Stimulated activated CD8-positive, alpha-beta memory T cell treated with anti-CD3 and anti-CD28 coated beads, Interleukin-7, amount 100 ng/mL, for 24 hours (primary cell): ENCODE data around the gene RNF183.
A peak's percentile ranks its signal among the peaks of the same experiment; 100 is the strongest.
"Not testable (repeated sequence)": the region's sequence is repeated elsewhere in the genome, so short reads cannot be mapped to it uniquely, and the experiment has no call there.

ENCODE experiments used
- DNase-seq: peaks from one replicate; pipeline ENCODE4 v3.0.0-alpha.2; 2020; ENCODE audit warnings: low read depth

Gene RNF183

DNA sequence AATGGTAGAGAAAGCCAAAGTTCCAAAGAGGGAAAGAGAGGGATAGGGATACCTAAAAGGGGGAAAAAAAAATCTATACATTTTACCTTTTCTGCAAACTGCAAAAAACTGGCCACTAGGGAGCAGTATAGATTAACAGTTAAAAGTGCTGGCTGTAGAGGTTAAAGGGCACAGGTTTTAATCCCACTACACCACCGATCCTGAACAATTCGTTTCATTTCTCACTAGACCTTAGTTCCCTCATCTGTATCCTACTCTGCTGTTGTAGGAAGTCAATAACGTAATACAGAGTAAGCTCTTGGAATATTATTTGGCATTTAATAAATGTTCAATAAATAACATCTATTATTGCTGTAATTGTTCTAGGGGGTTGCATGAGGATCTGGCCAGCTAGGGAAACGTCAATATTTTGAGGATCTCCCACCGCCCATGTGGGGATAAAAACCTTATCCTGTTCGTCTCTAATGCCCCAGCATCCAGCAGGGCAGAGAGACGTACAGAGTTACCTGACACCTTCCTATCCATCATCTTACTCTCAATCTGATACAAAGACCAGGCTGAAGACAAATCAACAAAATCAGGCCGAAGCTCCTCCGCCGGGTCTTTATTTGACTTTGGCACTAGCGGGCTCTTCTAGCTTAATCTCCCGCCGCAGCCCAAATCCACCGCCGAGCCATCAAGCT, 28.6 kb downstream of the RNF183 start:
- peak; percentile 0 for DNase-seq

- DNase-seq, result no peak
Measured at GRCh38 chr9:113269871-113270270, 33.3 kb downstream of the RNF183 start.

GRCh38 chr9:113269355-113269754, 33.8 kb downstream of the RNF183 start:
- no peak for DNase-seq

DNA sequence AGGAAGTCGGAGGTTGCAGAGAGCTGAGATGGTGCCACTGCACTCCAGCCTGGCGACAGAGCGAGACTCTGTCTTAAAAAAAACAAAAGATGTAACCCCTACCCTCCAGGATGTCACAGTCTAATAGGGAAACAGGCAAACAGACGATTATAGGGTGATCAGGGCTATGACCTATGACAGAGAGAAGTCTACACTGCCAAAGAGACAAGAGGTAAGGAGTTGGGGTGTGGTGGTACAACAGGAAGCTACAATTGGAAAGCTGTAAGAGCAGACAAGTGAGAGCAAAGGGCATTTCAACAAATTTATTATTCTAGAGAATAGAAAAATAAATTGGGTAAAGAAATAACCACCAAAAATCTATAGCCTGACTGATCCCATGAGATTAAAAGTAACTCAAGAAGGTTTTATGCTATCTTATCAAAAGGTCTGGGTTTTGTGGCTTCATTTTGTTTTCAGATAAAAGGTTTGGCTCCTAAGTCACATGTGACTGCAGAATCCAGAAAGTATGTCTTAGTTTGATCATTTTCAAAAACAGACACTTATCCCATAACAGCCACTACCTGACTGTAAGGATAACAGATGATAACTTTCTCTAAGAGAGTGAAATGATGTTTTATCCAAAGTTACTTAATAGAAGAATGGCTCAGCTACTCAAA, 35.1 kb downstream of the RNF183 start:
- DNase-seq, result no peak

DNA sequence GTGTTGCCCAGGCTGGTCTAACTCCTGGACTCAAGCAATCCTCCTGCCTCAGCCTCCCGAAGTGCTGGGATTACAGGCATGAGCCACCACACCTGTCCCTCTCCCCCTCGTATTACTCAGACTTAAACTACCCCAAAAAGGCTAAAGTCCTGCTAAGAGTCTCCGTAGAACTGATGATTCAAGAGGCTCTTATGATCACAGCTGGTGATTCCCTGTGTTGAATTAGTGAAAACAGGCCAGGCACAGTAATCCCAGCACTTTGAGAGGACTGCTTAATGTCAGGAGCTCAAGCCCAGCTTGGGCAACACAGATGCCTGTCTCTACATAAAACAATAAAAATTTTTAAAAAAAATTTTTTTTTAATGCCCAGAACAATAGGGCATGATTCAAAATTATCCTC, 37.0 kb downstream of the RNF183 start:
- DNase-seq, result no peak

- no peak for DNase-seq
Measured at GRCh38 chr9:113261917-113262671, 41.1 kb downstream of the RNF183 start.

DNA sequence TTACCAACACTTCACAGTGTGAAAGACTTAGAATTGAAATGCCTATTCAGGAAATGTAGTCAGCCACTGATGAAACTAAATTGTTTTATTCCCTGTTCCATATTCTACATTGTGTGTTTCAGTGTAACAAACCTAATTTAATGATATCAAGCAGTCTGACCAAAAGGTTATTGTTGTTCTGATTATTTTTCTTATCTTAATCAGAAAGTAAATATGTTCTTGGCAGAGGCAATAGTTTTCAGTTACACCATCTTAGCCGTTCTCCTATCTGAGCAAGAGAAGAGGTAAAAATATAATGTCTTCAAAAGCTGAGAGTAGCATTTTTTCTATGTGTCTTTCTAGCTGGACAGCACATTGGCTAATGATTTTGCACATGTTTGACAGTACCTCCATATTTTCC, 44.9 kb downstream of the RNF183 start:
- no peak for DNase-seq

DNA sequence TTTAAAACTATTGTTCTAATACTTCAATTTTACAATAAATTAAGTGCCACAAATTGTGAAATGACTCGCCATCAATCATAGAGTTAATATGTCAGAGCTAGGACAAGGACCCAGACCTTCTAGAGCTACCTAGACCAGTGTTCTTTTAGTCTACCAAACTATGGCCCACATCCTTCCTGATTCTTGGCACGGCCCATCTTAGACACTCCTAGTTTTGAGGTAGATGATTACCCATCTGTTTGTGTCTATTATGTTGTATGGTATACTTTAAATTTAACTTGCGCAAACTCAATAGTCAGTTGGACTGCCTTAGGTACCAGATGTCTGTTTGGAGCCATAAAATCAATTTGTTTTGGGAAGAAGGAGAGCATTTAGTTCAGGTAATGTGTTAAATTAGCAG, 45.3 kb downstream of the RNF183 start:
- no peak for DNase-seq

GRCh38 chr9:113255438-113255837, 47.7 kb downstream of the RNF183 start:
- DNase-seq, result no peak

DNA sequence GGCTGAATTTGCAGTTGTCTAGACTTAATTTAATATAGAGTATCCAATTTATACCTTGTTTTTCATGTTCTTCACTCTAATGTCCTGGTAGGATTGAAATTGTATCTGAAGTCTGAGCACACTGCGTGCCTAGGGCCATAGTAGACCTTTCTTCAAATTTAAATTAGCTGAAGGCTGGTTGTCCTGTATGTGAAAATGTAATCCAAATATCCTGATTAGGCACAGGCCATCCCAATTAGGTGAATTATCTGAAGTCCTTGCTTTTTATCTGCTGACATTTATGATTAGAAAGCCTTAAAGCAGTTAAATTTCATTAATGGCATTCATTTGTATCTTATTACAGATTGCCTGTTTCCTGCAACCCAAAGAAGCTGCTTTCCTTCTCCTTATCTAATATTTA, 48.2 kb downstream of the RNF183 start:
- DNase-seq, result no peak

GRCh38 chr9:113250807-113251206, 52.4 kb downstream of the RNF183 start:
- no peak for DNase-seq

DNA sequence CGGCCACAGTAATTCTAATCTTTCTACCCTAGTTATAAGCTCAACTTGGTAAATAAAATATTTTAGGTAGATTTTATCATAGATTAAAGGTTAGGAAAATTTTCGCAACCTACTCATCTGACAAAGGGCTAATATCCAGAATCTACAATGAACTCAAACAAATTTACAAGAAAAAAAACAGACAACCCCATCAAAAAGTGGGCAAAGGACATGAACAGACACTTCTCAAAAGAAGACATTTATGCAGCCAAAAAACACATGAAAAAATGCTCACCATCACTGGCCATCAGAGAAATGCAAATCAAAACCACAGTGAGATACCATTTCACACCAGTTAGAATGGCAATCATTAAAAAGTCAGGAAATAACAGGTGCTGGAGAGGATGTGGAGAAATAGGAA, 53.5 kb downstream of the RNF183 start:
- DNase-seq, result not testable (repeated sequence)

DNA sequence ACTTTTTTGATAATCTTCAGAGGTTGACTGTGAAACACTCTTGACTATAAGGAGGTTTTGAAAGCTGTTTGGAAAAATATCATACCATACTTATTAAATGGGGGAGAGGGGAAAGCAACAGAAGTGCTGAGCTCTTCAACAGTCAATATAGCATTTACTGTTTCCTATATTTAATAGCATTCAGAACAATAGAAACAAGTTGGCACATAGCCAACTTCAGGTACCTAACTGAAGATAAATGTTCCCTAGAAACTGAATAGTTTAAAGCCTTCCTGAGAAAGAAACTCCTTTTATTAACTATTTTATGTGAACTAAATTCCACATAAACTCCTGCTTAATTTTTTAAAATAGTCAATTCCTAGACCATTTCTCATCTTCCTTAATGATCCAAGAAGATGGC, 55.5 kb downstream of the RNF183 start:
- no peak for DNase-seq
